Skeletal muscle satellite cell (primary cell): ENCODE results near the gene LGR6.

ENCODE experiments used
- H3K27me3 ChIP-seq: 2 replicates; pipeline ENCODE4 v1.7.0; 2013; ENCODE audit warnings: low read length; ENCODE audit not compliant: control insufficient read depth, insufficient read depth
- H3K36me3 ChIP-seq: 2 replicates; pipeline ENCODE4 v1.7.0; 2013; ENCODE audit warnings: mild to moderate bottlenecking, control low read depth, low read length; ENCODE audit not compliant: insufficient read depth
- H3K4me1 ChIP-seq: 2 replicates; pipeline ENCODE4 v1.7.0; 2013; ENCODE audit warnings: low read length; ENCODE audit not compliant: control insufficient read depth, insufficient read depth
- H3K4me2 ChIP-seq: 2 replicates; pipeline ENCODE4 v1.7.0; 2013; ENCODE audit warnings: mild to moderate bottlenecking, low read length
- H3K4me3 ChIP-seq: 2 replicates; pipeline ENCODE4 v1.7.0; 2013; ENCODE audit warnings: low read length
- H3K9ac ChIP-seq: 2 replicates; pipeline ENCODE4 v1.7.0; 2013; ENCODE audit warnings: mild to moderate bottlenecking, low read depth, low read length, moderate library complexity
- H3K9me3 ChIP-seq: replicated peaks from 2 replicates; pipeline ENCODE4 v1.7.0; 2013; ENCODE audit warnings: mild to moderate bottlenecking, control low read depth, low read length

LGR6 gene

GRCh38 chr1:202355944-202356553, 162.4 kb downstream of the LGR6 start:
- H3K9ac ChIP-seq = no peak overlapping the region
- no peaks in the 10 kb centered on the region for H3K36me3 ChIP-seq
- H3K27me3 ChIP-seq = no peaks in the 10 kb centered on the region
- H3K4me2 ChIP-seq = no peak overlapping the region
- H3K9me3 ChIP-seq = no peaks in the 10 kb centered on the region
- H3K4me1 ChIP-seq = no peaks in the 10 kb centered on the region
- H3K4me3 ChIP-seq = no peak overlapping the region

DNA sequence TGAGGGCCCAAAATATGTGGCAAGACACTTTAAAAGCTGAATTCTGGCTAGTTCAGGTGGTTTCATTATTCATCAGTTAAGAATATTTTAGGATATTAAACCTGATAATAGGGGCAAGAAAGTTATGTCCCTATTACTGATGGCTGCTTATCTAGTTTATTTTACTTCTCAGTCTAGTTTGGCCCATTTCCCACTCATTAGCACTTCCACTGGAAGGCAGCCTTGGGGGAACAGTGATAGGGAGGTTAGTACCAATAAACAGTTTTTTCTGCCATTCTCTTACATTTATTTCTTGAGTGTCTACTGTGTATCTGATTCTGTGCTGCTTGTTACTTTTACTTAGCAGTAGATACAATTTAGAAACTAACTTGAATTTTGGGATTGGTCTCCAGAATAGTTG, 163.9 kb downstream of the LGR6 start:
- Histone ChIP-seq H3K4me3 (no peak overlapping the region), H3K4me1 (no peaks in the 10 kb centered on the region), H3K9me3 (no peaks in the 10 kb centered on the region), H3K27me3 (no peaks in the 10 kb centered on the region), H3K36me3 (no peaks in the 10 kb centered on the region), H3K4me2 (no peak overlapping the region), H3K9ac (no peak overlapping the region)

GRCh38 chr1:202361224-202361623, 167.6 kb downstream of the LGR6 start:
- Histone ChIP-seq H3K27me3 (no peaks in the 10 kb centered on the region), H3K4me2 (no peak overlapping the region), H3K4me1 (peaks cover 8% of the 10 kb centered on the region), H3K9ac (no peak overlapping the region), H3K4me3 (no peak overlapping the region), H3K36me3 (no peaks in the 10 kb centered on the region), H3K9me3 (no peaks in the 10 kb centered on the region)

- no peaks in the 10 kb centered on the region for H3K27me3 ChIP-seq
- no peaks in the 10 kb centered on the region for H3K36me3 ChIP-seq
- no peak overlapping the region for H3K9ac ChIP-seq
- H3K4me2 ChIP-seq = no peak overlapping the region
- no peak overlapping the region for H3K4me3 ChIP-seq
- H3K9me3 ChIP-seq = no peaks in the 10 kb centered on the region
- peaks cover 8% of the 10 kb centered on the region for H3K4me1 ChIP-seq
Measured at GRCh38 chr1:202361701-202362100, 168.1 kb downstream of the LGR6 start.

- no peak overlapping the region for H3K4me2 ChIP-seq
- H3K9me3 ChIP-seq = no peaks in the 10 kb centered on the region
- H3K27me3 ChIP-seq = no peaks in the 10 kb centered on the region
- H3K36me3 ChIP-seq = no peaks in the 10 kb centered on the region
- H3K9ac ChIP-seq = no peak overlapping the region
- no peak overlapping the region for H3K4me3 ChIP-seq
- peaks cover 8% of the 10 kb centered on the region for H3K4me1 ChIP-seq
Measured at GRCh38 chr1:202362212-202362611, 168.6 kb downstream of the LGR6 start.

- Histone ChIP-seq H3K27me3 (no peaks in the 10 kb centered on the region), H3K9me3 (no peaks in the 10 kb centered on the region), H3K9ac (no peak overlapping the region), H3K36me3 (no peaks in the 10 kb centered on the region), H3K4me3 (no peak overlapping the region), H3K4me2 (no peak overlapping the region), H3K4me1 (peaks cover 8% of the 10 kb centered on the region)
Measured at GRCh38 chr1:202365092-202365815, 171.7 kb downstream of the LGR6 start.

DNA sequence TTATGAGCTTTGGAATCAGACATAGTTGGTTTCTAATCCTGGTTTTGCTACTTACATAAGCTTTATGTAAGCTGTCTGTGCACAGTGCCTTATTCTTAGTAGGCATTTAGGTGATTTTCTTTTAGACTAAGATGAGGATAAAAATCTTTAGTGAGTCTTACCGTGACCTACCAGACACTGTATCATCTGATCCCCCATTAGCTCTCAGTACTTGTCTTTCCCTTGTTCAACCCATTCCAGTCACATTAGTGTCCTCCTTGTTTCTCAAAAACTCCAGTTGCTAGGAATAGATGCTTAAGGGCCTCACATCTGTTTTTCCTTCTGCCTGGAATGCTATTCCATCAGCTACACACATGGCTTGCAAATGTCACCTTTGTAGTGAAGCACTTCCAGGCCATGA, 173.7 kb downstream of the LGR6 start:
- H3K9ac ChIP-seq = no peak overlapping the region
- no peaks in the 10 kb centered on the region for H3K27me3 ChIP-seq
- no peaks in the 10 kb centered on the region for H3K36me3 ChIP-seq
- H3K4me1 ChIP-seq = peaks cover 8% of the 10 kb centered on the region
- no peak overlapping the region for H3K4me3 ChIP-seq
- H3K9me3 ChIP-seq = no peaks in the 10 kb centered on the region
- H3K4me2 ChIP-seq = no peak overlapping the region
